HG03439 (cell line): ENCODE measurements around the gene CCDC142.
A peak's percentile ranks its signal among the peaks of the same experiment; 100 is the strongest.

Source experiments
- ATAC-seq: cut with Tn5 transposase; IDR thresholded peaks from one replicate; pipeline ENCODE4 v1.9.1; 2021; ENCODE audit warnings: mild to moderate bottlenecking, moderate library complexity; ENCODE audit not compliant: unreplicated experiment

CCDC142 gene

DNA sequence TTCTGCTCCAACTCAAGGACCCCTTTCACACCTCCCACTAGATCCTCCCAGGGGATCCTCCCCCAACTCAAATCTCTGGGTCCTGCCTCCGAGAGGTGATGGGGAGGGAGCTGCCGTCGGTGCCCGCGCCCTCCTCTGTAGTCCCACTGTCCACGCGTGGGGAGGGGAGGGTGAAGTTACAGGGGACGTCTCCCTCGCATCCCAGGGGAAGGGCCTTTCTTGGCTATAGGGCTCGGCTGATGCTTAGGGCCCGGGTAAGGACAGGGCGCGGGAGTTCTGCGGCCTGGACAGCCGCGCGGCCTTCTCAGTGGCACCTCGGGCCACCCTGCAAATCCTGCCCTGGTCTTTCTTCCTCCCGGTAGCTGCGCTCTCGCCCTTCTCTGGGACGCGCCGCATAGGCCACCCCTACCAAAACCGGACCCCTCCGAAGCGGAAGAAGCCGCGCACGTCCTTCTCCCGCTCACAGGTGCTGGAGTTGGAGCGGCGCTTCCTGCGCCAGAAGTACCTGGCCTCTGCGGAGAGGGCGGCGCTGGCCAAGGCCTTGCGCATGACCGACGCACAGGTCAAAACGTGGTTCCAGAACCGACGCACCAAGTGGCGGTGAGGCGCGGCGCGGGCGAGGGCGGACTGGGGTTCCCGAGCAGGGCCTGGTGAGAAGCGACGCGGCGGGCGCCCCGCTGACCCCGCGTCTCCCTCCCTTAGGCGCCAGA lies 32.6 kb upstream of the CCDC142 start:
- ATAC-seq: no peak

DNA sequence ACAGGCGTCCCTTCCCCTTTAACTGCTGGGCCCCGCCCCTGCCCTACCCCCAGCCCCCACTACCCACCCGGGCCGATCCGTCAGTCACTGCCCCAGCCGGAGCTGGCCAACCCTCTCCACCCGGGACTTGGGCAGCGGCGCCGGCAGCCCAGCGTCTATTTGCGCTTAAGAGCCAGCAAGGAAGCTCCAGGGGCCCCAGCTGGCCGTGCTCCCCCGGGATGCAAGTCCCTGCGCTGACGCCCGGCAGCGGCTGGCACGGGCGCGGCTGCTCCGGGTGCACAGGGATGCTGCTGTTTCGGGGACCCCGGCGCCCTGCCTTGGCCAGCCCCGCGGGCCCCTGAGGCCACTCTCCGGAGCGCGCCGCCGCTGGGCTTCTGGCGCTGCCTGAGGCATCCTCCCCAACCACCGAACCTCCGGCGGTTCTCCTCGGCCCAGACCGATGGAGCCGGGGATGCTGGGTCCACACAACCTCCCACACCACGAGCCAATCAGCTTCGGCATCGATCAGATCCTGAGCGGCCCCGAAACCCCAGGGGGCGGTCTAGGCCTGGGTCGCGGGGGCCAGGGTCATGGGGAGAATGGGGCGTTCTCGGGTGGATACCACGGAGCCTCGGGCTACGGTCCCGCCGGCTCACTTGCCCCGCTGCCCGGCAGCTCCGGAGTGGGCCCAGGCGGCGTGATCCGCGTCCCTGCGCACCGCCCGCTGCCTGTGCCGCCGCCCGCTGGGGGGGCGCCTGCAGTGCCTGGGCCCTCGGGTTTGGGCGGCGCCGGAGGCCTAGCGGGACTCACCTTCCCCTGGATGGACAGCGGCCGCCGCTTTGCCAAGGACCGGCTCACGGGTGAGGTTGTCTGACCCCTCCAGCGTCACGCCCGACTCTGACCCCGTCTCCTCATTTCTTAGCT lies 31.8 kb upstream of the CCDC142 start, which contains the start of gene TLX2:
Gene TLX2, plus strand, starts transcription at position 83 of the 903 bp plus-strand sequence. Its CDS starts 357 bp downstream, at position 440.
- ATAC-seq: no peak

DNA sequence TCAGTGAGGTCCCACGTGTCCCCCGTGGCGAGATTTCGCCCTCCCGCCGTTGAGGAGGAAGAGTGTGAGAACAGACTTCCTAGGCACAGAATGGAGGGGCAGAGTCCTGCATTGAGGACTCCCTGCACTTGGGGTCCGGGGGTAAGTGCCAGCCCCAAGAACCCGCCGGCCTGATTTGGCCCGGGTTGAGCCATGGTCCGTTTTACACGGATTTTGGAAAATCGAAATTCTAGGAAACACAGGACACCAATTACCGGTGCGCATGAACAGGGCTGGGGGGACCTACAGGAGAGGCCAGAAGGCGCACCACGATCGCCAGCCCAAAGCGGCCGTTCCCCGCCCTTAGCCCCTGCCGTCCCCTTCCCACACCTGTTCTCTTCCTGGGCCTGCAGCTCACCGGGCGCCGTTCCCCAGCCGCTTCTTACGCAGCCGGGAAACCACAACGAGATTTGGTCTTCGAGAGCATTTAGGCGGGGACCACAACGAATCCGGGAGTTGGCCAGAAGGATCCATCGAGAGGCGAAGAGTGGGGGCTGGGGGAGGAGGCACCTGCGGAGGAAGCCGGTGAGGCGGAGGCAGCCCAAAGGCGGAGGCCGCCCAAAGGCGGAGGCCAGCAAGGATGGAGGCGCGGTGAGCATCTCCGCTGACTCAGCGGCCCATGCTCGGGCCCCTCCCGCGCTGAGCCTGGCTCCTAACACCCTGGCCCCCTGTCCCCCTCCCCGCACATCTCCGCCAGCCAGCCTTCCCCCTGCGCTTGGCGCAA lies 31.0 kb upstream of the CCDC142 start:
- no peak for ATAC-seq

DNA sequence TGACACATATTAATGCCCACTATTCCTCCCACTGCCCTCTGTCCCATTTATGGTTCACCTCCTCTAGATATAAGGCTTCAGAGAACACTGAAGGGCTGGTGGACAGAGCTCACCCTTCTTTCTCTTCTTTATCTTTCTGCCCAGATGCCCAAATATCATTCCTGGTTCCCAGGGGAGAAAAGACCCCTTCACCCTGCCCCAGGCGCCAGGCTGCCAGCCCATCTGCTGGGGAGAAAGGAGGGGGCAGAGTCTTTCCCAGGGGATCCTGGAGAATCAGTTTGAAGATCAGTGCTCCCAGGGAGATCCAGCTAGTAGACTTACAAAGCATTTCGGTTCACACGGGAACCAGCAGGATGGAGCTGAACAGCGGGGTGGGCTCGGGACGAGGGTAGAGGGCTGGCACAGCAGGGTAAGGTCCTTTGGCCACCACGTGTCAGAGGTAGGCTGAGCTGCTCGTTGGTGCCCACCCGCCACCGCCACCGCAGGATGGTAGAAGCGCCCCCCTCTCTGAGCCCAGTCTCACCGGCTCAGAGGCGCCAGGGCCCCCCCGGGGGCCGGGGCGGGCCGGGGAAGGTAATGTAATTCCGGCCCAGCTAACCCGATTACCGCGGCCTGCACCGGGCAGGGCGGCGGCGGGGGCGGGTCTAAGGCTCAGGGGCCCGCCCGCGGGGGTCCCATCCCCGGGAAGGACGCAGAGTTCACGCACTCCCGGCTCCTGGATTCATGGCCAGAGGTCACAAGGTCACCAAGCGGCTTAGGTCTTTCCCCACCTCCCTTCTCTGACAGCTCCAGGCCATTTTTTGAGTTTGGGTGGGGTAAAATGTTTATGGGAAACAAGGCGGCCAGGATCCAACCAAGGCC lies 30.2 kb upstream of the CCDC142 start:
- no peak for ATAC-seq

DNA sequence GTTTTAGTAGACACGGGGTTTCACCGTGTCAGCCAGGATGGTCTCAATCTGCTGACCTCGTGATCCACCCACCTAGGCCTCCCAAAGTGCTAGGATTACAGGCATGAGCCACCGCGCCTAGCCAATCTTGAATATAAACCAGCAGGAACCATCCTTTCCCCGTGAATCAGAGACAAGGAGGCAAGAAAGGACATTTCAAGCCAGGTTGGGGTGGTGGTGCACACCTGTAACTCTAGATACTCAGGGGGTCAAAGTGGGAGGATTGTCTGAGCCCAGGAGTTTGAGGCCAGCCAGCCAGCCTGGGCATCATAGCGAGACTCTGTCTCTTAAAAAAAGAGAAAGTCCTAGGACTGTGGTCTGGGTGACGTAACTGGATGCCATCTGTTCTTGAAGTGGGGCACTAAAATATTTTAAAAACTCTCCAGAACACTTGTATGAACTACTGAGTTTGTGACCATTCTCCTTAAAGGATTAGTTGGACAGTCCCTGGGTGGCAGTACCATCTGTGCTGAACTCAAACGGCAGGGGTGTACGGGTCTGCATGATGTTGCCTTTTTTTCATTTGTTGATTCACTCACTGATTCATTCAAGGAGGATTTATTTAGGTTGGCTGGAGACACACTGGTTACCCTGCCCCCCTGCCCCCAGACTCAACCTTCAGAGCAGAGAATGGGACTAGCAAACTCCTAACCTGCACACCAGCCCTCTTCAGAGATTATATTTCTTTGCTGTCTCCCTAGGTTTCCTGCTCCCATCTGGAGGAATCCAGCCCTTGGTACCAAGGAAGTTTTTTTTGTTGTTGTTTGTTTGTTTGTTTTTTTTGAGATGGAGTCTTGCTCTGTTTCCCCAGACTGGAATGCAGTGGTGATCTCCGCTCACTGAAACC lies 28.5 kb upstream of the CCDC142 start:
- no peak for ATAC-seq

DNA sequence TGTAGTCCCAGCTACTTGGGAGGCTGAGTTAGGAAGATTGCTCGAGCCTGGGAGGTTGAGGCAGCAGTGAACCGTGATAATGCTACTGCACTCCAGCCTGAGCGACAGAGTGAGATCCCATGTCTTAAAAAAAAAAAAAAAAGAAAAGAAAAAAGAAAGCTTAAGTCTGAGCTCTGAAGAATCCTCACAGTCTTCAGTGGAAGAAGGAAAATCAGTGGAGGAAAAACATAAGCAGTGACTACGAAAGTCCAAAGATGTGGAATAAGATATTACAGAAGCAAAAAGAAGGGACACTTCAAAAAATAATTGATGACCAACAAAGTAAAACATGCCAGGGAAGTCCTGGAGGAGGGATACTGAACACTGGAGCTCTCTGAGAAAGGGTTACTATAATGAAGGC lies 27.5 kb upstream of the CCDC142 start:
- ATAC-seq: no peak

DNA sequence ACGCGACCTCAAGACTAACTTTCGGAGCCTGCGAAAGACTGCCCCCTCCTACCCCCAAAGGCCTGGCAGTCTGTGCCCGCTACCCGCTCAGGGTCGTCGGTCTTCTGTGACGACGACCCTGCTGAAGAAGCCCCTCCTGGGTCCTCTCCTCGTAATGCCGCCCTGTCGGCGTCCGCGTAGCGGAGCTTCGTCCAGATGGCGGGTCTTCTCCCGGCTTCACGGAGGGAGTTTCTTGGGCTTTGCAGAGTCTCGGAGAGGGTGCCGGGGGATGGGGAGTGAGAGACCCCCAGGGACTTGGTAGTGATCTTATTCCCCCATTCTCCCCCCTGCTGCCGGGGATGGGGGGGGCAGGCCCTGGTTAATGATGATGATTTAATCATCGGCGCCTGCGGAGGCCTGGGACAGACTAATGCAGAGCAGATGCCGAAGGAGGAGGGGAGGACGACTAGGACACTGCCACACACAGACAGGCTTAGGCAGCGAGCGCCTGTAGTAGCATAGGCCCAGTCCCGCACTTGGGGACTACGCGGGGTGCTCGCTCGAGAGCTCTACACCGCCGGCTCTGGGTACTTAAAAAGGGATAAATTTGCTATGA lies 25.2 kb upstream of the CCDC142 start:
- ATAC-seq: peak; percentile 7

DNA sequence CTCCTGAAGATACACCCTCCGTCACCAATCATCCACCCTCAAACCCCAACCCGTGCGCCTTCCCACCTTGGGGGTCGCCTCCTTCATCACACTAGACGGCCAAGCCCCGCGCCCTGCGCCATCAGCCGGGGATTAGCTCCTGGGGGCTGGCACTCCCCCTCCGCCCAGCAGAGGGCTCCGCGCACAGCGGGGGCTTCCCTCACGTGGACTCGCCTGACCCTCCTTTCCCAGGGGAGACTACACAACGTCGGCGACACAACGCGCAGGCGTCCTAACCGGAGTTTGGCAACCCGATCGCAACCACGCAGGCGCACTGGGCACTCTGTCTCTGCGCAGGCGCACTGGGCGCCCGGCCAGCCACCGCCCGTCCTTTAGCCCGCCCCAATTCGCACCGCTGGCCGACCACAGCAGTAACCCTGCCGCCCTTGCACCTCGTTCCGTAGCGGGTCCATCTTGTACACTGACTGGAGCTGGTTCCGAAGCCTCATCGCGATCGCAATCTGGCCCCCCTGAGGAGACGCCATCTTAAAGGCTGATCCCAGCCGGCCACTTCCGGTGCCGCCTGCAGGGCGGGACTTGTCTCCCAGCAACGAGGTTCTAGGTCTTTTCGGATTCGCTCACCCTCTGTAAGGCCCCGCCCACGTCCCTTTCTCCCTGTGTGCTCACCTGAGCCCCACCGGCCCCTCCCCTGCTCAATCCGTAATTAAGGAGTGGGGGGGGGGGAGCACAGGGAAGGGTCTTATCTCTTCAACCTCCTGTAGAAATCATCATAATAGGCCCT lies 24.5 kb upstream of the CCDC142 start, which contains the start of gene PCGF1:
Gene PCGF1, minus strand, starts transcription at position 551 of the 781 bp plus-strand sequence. Its CDS starts 27 bp downstream, at position 524.
- peak; percentile 91 for ATAC-seq

DNA sequence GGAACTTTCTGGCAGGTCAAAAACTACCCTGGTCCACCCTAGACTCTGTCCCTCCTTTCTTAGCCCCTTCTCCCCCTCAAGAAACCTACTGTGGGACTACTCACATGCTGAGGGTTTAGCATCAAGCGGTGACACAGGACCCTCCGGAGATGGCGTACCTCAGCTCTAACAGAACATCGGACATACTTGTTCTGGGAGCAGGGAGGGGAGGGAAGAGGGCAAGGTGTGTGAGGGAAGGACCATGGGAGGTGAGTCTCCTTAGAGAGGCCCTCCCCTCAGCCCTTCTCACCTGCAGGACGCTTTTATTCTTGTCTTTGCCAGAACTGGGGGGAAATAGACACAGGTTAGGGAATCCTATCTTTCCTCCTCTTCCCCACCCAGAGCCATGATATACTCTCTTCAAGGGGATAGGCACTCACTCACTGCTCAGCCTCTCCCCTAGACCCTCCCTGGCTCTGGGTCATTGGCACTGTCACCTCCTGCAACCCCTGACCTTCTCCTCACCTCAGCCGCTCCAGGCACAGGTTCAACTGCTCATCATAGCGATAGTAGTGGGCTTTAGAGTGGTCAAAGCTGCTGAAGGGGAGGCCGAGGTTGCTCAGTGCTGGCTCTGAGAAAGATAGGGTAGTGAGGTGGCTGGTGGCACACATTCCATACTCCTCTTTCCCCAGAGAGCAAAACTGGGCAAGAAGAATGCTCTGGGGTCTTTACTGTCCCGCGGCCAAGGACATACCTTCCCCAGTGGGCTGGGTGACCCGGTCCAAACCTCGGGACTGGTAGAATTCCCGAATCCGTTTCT lies 22.8 kb upstream of the CCDC142 start:
- ATAC-seq: no peak

DNA sequence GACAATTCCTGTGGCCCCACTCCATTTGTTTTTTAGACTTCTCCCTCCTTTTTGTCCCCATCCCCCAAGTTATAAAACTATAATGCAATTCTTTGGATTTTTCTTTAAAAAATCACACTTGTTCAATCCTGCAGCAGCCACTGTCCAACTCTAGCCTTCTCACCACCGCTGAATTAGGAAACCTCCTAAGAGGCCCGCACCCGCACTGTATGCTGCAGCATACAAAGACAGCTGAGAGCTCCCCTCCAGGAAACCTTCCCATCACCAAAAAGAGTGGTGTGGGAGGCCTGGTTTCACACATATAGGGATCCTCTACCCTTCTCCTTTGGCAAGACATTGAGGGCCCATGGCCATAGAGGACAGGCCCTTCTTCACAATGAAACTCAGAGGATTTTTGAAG lies 21.8 kb upstream of the CCDC142 start:
- ATAC-seq: no peak

DNA sequence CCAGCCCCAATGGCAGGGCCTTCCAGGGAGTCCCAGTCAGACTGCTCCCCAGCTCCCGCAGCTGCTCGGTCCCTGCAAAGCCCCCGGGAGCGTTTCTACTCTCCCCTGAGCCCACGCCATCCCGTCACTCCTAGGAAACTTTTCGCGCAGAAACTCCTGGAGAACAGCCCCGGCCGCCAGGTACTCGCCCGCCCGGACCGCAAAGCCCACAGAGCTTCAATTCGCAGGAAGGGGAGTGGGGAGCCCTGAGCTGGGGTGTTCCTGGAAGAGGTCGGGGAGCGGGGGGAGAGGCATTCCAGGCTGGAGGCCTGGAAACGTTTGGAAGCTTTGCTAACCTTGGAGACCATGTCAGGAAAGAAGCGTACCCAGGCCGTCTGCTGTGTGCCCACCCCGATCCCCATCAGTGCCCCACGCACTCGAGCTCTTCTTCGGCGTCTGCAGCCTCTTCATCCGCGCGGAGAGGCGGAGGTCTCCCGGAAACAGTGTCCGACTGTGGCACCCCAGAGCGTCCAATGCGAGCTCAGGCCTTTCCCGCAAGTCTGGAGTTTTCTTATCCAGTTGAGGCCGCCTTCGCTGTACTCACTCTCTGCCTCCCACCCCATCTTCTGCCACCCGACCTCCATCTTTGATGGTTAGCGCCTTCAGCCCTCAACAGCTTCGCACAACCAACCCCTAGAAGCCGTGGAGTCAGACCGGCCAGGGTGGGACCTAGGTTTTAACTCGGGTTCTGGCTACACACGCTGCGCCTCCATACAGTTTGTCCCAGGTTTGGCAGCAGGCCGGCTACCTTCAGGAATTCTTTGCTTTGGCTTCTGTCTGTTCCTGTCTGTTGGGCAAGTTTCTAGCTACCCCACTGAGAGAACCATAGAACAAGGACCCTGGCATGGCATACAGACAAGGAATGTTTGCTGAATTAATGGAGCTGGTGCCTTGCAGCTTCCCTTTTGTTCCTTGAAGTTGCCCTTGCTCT lies 21.0 kb upstream of the CCDC142 start:
- ATAC-seq: no peak

DNA sequence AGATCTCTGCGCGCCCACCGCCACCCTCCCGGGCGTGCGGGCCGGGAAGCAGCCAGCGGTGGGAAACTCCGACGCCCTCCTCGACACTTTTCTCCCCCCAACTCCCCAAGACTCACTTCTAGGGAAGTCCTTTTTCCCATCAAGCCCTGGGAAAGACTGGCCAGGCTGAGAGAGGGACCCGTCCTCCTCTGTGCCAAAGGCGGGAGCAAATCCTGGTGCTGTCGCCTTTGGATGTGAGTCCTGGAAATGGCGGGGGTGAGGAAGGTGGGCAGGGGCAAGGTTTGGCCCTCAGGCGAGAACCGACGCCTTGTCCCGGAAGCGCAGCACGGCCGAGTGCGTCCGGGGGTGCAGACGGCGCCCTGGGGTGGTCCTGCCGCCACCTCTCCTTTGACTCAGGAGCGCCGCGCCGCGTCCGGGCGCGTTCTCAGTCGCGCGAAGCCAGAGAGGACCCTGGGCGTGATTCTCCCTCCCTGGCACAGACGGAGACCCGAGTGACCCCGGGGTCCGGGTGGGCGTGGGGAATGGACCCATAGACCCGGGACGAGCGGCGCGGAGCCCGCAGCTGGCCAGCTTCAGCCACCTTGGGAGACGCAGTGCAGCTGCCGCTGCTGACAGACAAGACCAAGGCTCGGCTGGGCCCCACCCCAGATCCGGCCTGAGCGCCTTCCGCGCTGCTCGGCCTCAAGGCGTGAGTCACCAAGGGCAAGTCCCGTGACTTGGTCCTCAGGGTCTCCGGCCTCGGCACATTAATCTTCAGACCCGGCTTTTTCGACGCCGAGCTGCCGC lies 20.1 kb upstream of the CCDC142 start:
- ATAC-seq: no peak

DNA sequence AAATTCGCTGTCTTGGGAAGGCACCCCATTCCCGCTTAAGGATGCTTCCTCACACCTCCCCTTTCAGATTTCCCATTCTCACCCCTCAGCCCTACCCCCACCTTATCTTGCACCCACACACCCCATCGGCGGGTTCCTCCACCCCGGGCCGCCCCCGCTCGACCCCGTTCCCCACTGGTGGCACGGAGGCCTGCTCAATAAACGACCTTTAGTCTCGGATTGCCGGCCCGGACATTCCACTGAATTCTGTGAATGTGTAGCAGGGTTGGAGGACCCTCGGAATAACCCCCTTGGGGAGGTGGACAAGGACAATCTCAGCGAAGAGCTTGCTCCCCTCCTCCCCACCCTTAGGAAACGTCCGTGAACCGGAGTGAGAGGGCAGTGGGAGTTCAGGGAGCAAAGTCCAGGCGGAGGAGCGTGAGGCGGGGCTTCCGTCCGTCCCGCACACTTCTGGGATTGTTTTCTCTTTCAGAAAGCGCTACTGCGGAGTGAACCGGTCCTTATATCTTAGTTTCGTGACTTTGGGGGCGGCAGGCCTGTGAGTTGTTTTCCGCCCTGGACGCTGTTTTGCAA lies 19.4 kb upstream of the CCDC142 start:
- no peak for ATAC-seq

DNA sequence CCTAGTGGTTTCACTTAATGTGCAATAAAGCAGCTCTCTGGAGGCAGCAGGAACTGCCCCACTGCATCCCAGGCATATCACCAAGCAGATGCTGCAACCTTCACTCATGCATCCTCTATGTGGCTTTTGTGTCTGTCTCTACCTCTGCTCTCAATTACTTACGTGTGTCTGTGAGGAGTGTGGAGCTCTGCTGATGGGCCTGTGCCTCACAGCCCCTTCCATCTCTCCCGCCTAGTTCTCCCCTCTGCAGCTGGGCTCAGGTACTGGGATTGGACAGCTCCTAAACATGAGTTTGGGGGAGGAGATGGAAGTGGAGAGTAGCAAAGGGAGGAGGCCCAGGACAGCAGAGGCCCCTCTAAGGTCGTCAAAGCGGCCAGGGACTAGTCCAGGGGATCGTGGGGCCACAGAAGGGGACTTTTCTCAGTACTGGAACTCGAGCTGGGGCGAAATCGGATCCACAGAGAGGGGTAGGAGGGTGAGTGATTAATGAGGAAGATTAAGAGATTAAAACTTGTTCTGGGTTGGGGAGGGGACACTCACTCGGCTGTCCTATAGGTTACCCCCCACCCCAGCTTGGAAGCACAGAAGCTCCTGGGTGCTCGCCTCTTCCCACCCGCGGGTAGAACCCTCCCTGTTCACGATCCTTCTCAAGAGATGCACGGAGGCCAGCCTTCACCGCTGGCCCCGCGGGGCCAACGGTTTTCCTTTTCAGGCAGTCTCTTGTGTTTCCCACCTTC lies 18.7 kb upstream of the CCDC142 start:
- ATAC-seq: no peak
